A549 (cell line): ENCODE results near the gene TOPBP1. TPM values are rescaled to one million over a fixed set of nuclear protein-coding genes. Genes with fewer than 3 reads are reported as not detected.
"Not testable (repeated sequence)": the region's sequence is repeated elsewhere in the genome, so short reads cannot be mapped to it uniquely, and the experiment has no call there.

Source experiments
- ATAC-seq, 2 experiments: fragments of 200-7000 bp in 1 of 2; fragments of >200 bp in 1 of 2; cut with Nextera tagmentation in 1 of 2; cut with Tn5 transposase in 1 of 2; 3 replicates each; pipeline versions ENCODE4 v1.8.0 to v1.9.1; 2018 to 2020; ENCODE audit warnings: mild to moderate bottlenecking in 1 of 2, moderate library complexity in 1 of 2
- CTCF ChIA-PET: fragments of 300-600 bp; sonication (Branson Sonifier 250); formaldehyde crosslinking; extraction: SDS; loops from one replicate; lab custom pipeline; 2021; ENCODE audit warnings: antibody characterized with exemption, inconsistent platforms; lab: Yijun Ruan, JAX
- POLR2A ChIA-PET: fragments of 350-600 bp; formaldehyde crosslinking; extraction: SDS; loops from one replicate; lab custom pipeline; 2021; ENCODE audit warnings: antibody characterized with exemption, inconsistent platforms; lab: Yijun Ruan, JAX
- DNase-seq, 2 experiments: peaks; one replicate each; pipeline versions ENCODE4 v3.0.0 to v3.0.0-alpha.2; 2011 to 2016; ENCODE audit warnings: low read depth in 1 of 2, low spot score in 1 of 2
- FAIRE-seq: peaks from 2 replicates; lab custom pipeline; 2011; peaks lifted over from hg19 to GRCh38; lab: Jason Lieb, UNC
- H3K27ac ChIP-seq, 2 experiments: fragments of >200 bp; sonication (Bioruptor Twin); formaldehyde crosslinking; 3 replicates each; pipeline ENCODE4 v1.5.1; 2016 to 2017
- H3K4me1 ChIP-seq: fragments of >200 bp; sonication (Bioruptor Twin); formaldehyde crosslinking; 3 replicates; pipeline ENCODE4 v1.6.1; 2016
- H3K4me2 ChIP-seq: fragments of >200 bp; sonication (Bioruptor Twin); formaldehyde crosslinking; 3 replicates; pipeline ENCODE4 v1.6.1; 2016
- H3K4me3 ChIP-seq: fragments of >200 bp; sonication (Bioruptor Twin); formaldehyde crosslinking; 3 replicates; pipeline ENCODE4 v1.5.1; 2016
- H3K9me3 ChIP-seq: fragments of >200 bp; sonication (Bioruptor Twin); formaldehyde crosslinking; 3 replicates; pipeline ENCODE4 v1.6.1; 2016
- ATOH8 ChIP-seq: fragments of 250-450 bp; sonication (Bioruptor Pico); IDR thresholded peaks from 2 replicates; pipeline ENCODE4 v1.5.0; 2020; ENCODE audit warnings: low read depth, mild to moderate bottlenecking, moderate library complexity
- BCL3 ChIP-seq: fragments of >200 bp; sonication (Bioruptor Twin); formaldehyde crosslinking; IDR thresholded peaks from 3 replicates; pipeline ENCODE4 v1.6.1; 2016
- CEBPB ChIP-seq, 2 experiments: fragments of >200 bp in 1 of 2; sonication (Bioruptor Twin) in 1 of 2; formaldehyde crosslinking in 1 of 2; IDR thresholded peaks; 2 replicates each; pipeline ENCODE4 v1.6.1; 2012 to 2016
- CHD4 ChIP-seq: fragments of 200-600 bp; sonication (generic); IDR thresholded peaks from 2 replicates; pipeline ENCODE4 v1.6.1; 2016; ENCODE audit warnings: antibody characterized with exemption, mild to moderate bottlenecking, borderline replicate concordance
- HOXA7 ChIP-seq: fragments of 250-450 bp; sonication (Bioruptor Pico); IDR thresholded peaks from 2 replicates; pipeline ENCODE4 v1.5.0; 2020; ENCODE audit warnings: mild to moderate bottlenecking, moderate library complexity
- KDM1A ChIP-seq: fragments of 200-600 bp; sonication (generic); IDR thresholded peaks from 2 replicates; pipeline ENCODE4 v1.6.1; 2016; ENCODE audit warnings: low read depth, mild to moderate bottlenecking
- KDM5A ChIP-seq: fragments of 200-600 bp; sonication (generic); IDR thresholded peaks from 2 replicates; pipeline ENCODE4 v1.6.1; 2016; ENCODE audit warnings: antibody characterized with exemption, mild to moderate bottlenecking
- MAFK ChIP-seq: fragments of 450-650 bp; IDR thresholded peaks from 2 replicates; pipeline ENCODE4 v1.6.1; 2014; ENCODE audit not compliant: partially characterized antibody
- NFE2L2 ChIP-seq: fragments of 150-350 bp; conservative IDR thresholded peaks from 2 replicates; pipeline ENCODE4 v1.6.1; 2014; ENCODE audit warnings: low read length
- NPAS2 ChIP-seq: fragments of 250-450 bp; sonication (Bioruptor Pico); IDR thresholded peaks from 2 replicates; pipeline ENCODE4 v1.8.0; 2022; ENCODE audit warnings: mild to moderate bottlenecking, moderate library complexity, borderline replicate concordance
- NR3C1 ChIP-seq: fragments of >200 bp; sonication (Bioruptor Twin); formaldehyde crosslinking; IDR thresholded peaks from 3 replicates; pipeline ENCODE4 v1.6.1; 2017
- POLR2A ChIP-seq: IDR thresholded peaks from 2 replicates; pipeline ENCODE4 v1.6.1; 2012; ENCODE audit warnings: mild to moderate bottlenecking, low read length
- RCOR1 ChIP-seq: fragments of 150-350 bp; IDR thresholded peaks from 2 replicates; pipeline ENCODE4 v1.6.1; 2014; ENCODE audit warnings: antibody characterized with exemption, low read length, low read depth
- RNF2 ChIP-seq: fragments of 200-600 bp; sonication (generic); IDR thresholded peaks from 2 replicates; pipeline ENCODE4 v1.6.1; 2016; ENCODE audit warnings: low read depth, mild to moderate bottlenecking, antibody characterized with exemption, moderate library complexity, borderline replicate concordance
- TFCP2L1 ChIP-seq: fragments of 250-450 bp; sonication (Bioruptor Pico); IDR thresholded peaks from 2 replicates; pipeline ENCODE4 v1.5.0; 2021; ENCODE audit warnings: mild to moderate bottlenecking
- TP53 ChIP-seq: fragments of 250-450 bp; sonication (Bioruptor Pico); IDR thresholded peaks from 2 replicates; pipeline ENCODE4 v1.5.0; 2021; ENCODE audit warnings: mild to moderate bottlenecking, moderate library complexity
- USF2 ChIP-seq: fragments of 450-650 bp; IDR thresholded peaks from 2 replicates; pipeline ENCODE4 v1.6.1; 2014; ENCODE audit warnings: antibody characterized with exemption
- ZFP36 ChIP-seq: fragments of 450-650 bp; IDR thresholded peaks from 2 replicates; pipeline ENCODE4 v1.6.1; 2014; ENCODE audit warnings: borderline replicate concordance; ENCODE audit not compliant: partially characterized antibody
- WGBS: methylation state at CpG from one replicate; pipeline ENCODE4 v1.1.6; 2017; ENCODE audit errors: missing lambda C conversion rate; 5-methylcytosine and 5-hydroxymethylcytosine counted together
- polyA plus RNA-seq, 4 experiments: library from polyadenylated mRNA; depleted of rRNA in 3 of 4; stranded (reverse); fragments of >200 nt; fragmentation: RNase III in 1 of 4; extraction: RNeasy Plus Mini Kit Qiagen cat#74134 plus additional on column Dnase treatment in 1 of 4; gene quantifications; 2 replicates in 3 of 4; 3 replicates in 1 of 4; pipeline ENCODE4 v1.2.3, GENCODE V29; 2011 to 2017
- TF ChIP-seq, protein P1 (sequence below): fragments of 250-450 bp; sonication (Bioruptor Pico); IDR thresholded peaks from 2 replicates; pipeline ENCODE4 v1.5.0; 2021; ENCODE audit warnings: mild to moderate bottlenecking, moderate library complexity, borderline replicate concordance
- TF ChIP-seq, protein P2 (sequence below): IDR thresholded peaks from 2 replicates; pipeline ENCODE4 v1.6.1; 2012

TOPBP1 gene
- polyA plus RNA-seq, 2 of the 4 experiments (the other 2 are of a cell fraction), result 32.6 to 56.2 TPM

- no peak overlapping the region for H3K27ac ChIP-seq
- WGBS, result 27% methylated on average over 6 of the region's 6 CpGs
- ChIA-PET POLR2A (no interaction called here), CTCF (no interaction called here)
- ATAC-seq (peak in 1 of 2 experiments; percentile 43; a peak in 1 of 6 replicates), FAIRE-seq (no peak), DNase-seq (no peak)
- no peak overlapping the region for H3K4me3 ChIP-seq
- no peaks in the 10 kb centered on the region for H3K4me1 ChIP-seq
- no peaks in the 10 kb centered on the region for H3K9me3 ChIP-seq
- H3K4me2 ChIP-seq, result no peak overlapping the region
- TF ChIP-seq CHD4 (no peak), BCL3 (no peak), RNF2 (no peak)
Measured at GRCh38 chr3:133691273-133692107, 29.7 kb upstream of the TOPBP1 start.

GRCh38 chr3:133677993-133678392 lies 16.3 kb upstream of the TOPBP1 start:
- H3K4me3 ChIP-seq, H3K4me1 ChIP-seq, H3K4me2 ChIP-seq, CTCF ChIA-PET, FAIRE-seq, POLR2A ChIA-PET, DNase-seq, H3K9me3 ChIP-seq, H3K27ac ChIP-seq, ATAC-seq: not testable (repeated sequence)
- WGBS, result 54% methylated on average over 2 of the region's 2 CpGs

DNA sequence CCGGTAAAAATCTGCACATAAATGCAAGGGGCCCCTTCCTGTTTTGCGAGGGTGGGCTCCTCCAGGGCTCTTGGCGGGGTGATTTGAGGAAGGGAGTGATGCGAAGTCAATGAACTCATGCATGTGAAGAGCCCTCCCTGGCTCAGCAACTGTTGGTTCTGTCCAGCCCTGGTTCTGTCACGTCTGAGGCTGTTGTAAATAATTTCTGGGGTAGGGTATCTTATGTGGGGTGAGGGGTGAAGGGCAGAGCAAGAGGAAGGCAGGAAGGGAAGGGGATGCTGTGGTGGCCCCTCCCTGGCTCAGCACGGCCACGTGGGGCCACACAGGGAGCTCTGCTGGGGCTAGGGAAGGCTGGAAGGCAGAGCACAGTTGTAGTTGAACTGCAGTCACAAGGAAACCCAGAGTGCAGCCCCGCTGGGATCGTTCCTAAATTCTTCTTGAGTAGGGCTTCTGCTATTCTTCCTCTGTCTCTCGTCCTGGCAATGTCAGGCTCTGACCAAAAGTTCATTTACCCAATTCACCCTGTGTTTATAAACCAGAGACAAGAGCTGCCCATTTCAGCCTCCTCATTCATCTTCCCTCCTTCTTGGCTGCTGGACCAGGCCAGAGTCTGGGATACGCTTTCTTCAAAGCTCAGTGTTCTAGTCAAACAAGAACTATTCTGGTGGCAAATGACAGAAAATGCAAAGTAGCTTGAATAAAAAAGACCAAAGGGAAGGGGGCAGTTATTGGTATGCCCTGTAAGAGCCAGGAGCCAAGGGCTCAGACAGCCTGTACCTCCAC lies 14.8 kb upstream of the TOPBP1 start:
- POLR2A ChIA-PET, result no interaction called here
- no peak for FAIRE-seq

More for the DNA sequence above, 14.8 kb upstream of the TOPBP1 start:
- Histone ChIP-seq H3K4me1 (no peaks in the 10 kb centered on the region), H3K27ac (no peak overlapping the region), H3K4me2 (no peak overlapping the region), H3K4me3 (no peak overlapping the region), H3K9me3 (no peaks in the 10 kb centered on the region)
- peak; percentile 47 to 57; a peak in 4 of 6 replicates for ATAC-seq
- TF ChIP-seq, protein P1, sequence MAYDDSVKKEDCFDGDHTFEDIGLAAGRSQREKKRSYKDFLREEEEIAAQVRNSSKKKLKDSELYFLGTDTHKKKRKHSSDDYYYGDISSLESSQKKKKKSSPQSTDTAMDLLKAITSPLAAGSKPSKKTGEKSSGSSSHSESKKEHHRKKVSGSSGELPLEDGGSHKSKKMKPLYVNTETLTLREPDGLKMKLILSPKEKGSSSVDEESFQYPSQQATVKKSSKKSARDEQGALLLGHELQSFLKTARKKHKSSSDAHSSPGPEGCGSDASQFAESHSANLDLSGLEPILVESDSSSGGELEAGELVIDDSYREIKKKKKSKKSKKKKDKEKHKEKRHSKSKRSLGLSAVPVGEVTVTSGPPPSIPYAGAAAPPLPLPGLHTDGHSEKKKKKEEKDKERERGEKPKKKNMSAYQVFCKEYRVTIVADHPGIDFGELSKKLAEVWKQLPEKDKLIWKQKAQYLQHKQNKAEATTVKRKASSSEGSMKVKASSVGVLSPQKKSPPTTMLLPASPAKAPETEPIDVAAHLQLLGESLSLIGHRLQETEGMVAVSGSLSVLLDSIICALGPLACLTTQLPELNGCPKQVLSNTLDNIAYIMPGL (CRISPR knock-in tag), result no peak
- TF ChIP-seq POLR2A (no peak), NR3C1 (no peak), TFCP2L1 (no peak), CEBPB (IDR thresholded peaks at IDR 0.05) (no peak), TP53 (CRISPR knock-in tag) (no peak), KDM1A (no peak), KDM5A (no peak), HOXA7 (no peak), ZFP36 (no peak), USF2 (no peak), RCOR1 (no peak), NPAS2 (CRISPR knock-in tag) (no peak), ATOH8 (CRISPR knock-in tag) (no peak), NFE2L2 (no peak), MAFK (no peak)
- TF ChIP-seq, protein P2, sequence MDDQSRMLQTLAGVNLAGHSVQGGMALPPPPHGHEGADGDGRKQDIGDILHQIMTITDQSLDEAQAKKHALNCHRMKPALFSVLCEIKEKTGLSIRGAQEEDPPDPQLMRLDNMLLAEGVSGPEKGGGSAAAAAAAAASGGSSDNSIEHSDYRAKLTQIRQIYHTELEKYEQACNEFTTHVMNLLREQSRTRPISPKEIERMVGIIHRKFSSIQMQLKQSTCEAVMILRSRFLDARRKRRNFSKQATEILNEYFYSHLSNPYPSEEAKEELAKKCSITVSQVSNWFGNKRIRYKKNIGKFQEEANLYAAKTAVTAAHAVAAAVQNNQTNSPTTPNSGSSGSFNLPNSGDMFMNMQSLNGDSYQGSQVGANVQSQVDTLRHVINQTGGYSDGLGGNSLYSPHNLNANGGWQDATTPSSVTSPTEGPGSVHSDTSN, result no peak
- no peak for DNase-seq
- CTCF ChIA-PET, result interaction anchor here (1.0 kb wide), 1 partner anchor 9 kb away, joined by 4 read pairs; no protein-coding TSS in a partner anchor
- 54% methylated on average over 11 of the region's 11 CpGs for WGBS
